ENCODE results near the gene GSDMA.
"Not testable (repeated sequence)": the region's sequence is repeated elsewhere in the genome, so short reads cannot be mapped to it uniquely, and the experiment has no call there.

Gene GSDMA

DNA sequence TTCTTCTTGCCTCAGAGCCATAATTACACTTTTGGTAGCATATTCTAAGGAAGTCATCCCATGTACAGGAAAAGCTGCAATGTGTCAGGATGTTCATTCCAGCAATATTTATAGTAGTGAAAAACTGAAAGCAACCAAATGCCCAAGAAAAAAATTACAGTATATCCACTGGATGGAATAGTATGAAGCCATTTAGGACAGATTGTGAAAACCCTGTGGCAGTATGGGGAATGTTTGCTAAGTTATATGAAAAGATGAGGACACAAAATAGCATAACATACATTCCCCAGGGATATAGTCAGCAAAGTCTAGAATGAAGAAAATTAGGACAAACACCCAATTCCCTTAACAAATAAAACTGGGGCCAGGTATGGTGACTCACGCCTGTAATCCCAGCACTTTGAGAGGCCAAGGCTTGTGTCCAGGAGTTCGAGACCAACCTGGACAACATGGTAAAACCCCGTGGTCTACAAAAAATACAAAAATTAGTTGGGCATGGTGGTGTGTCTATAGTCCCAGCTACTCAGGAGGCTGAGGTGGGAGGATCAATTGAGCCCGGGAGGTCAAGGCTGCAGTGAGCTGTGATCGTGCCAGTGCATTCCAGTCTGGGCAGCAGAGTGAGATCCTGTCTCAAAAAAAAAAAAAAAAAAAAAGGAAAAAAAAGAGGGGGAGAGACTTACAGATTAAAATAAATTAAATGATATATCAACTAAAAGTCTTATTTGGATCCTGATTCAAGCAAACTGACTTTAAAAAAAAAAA is 33.0 kb upstream of the GSDMA start:
- DNase-seq, result no peak

- no peak for DNase-seq
Observed at GRCh38 chr17:39933912-39934311, 28.9 kb upstream of the GSDMA start.

GRCh38 chr17:39934324-39934723 is 28.5 kb upstream of the GSDMA start:
- DNase-seq, result no peak

GRCh38 chr17:39935909-39936308 is 26.9 kb upstream of the GSDMA start:
- DNase-seq, result no peak

- peak; percentile 76 for DNase-seq
Observed at GRCh38 chr17:39937447-39937846, 25.4 kb upstream of the GSDMA start.

DNA sequence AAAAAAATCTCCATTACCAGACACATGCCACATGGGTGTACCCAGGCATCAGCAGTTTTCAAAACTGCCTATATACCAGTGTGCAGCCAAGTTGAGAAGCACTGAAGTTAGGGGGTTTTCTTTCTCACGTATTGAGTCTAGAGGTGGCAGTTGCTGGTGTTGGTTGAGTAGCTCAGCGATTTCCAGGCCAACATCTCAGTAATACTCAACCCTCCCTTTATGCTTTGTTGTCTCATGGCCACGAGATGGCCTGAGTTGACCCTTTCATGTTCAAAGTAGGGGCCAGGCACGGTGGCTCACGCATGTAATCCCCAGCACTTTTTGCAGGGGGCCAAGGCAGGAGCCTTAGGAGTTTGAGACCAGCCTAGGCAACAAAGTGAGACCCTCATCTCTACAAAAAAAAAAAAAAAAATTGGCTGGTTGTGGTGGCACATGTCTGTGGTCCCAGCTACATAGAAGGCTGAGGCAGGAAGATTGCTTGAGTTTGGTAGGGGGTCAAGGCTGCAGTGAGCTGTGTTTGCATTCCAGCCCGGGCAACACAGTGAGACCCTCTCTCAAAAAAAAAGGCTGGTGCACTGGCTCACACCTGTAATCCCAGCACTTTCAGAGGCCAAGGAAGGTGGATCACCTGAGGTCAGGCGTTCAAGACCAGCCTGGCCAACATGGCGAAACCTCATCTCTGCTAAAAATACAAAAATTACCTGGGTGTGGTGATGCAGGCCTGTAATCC is 24.5 kb upstream of the GSDMA start:
- no peak for DNase-seq

DNA sequence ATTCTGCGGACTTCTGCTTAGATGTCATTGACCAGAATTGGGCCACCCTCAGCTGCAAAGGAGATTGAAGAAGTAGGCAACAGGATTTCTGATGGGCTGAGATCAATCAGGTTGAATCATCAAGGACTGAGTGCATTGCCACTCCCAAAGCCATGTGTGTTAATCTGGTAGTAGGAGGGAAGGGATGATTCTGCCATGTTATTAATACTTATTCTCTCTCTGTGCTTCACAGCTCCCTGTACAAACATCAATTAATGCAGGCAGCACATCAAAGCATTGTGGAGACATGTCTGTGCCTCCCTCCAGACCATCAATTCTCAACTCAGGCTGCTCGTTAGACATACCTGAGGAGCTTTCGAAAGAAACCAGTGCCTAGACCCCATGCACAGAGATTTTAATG is 23.7 kb upstream of the GSDMA start:
- DNase-seq, result no peak

DNA sequence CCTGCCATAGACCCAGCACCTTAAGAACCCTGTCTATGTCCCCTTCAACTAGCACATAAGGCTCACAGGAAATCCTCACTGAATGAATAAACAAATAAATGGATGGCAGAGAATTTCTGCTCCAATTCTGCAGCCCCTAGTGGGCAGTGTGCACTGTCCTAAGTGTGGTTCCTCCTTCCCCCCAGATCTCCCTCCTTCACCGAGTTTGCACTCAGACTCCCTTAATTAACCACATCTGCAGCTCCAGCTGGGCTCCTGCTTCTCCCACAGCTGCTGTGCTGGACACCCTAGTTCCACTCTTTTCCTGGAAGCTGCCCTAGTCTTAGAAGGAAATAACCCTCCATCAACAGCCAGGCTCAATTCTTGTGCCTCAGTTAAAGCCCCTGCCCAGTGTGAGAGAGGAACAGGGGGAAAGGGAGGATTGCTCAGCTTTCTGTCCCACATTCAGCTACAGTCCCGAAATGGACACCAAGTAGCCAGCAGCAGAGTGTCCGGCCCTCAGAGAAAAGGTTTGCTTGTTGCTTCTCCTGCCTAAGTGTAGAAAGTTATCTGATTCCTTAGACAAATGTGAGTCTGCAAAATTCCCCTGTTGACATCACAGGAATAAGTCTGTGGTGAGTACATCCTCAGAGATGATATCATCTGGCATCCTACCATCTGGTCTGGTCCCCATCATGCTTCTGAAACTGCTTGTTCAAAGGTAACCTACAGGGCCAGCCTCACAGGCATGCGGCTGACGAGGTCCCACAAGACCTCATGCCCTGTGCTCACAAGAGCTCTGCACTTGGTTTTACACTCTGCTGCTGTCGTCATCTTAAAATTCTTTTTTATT is 23.0 kb upstream of the GSDMA start:
- DNase-seq, result peak; percentile 57

- DNase-seq, result no peak
Observed at GRCh38 chr17:39943702-39944392, 19.0 kb upstream of the GSDMA start.

DNA sequence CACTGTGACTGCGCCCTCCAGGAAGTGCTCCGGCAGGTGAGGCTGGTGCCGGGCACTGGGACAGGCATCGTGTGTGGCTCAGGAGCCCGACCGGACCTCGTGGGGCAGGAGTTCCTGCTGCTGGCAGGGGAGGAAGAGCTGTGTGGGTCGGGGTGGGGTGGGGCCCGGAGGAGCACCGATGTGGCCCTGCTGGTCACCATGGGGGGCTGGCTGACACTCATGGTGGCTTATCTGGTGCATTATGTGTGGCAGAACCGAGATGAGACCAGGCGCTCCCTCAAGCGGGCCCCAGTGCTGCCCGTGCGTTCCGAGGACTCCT is 18.5 kb upstream of the GSDMA start:
- DNase-seq, result no peak

GRCh38 chr17:39946551-39947330 is 16.1 kb upstream of the GSDMA start:
- DNase-seq, result no peak

DNA sequence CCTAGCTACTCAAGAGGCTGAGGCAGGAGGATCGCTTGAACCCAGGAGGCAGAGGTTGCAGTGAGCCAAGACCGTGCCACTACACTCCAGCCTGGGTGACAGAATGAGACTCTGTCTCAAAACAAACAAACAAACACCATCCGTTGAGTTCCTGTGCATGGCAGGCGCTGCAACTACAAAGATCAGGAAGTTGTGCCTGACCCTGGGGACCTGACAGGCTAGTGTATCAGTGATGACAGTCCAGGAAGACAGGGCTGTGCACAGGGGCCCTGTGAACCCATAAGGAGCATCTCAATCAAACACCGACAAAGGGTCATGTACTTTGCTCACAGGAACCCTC is 14.3 kb upstream of the GSDMA start:
- DNase-seq, result not testable (repeated sequence)

DNA sequence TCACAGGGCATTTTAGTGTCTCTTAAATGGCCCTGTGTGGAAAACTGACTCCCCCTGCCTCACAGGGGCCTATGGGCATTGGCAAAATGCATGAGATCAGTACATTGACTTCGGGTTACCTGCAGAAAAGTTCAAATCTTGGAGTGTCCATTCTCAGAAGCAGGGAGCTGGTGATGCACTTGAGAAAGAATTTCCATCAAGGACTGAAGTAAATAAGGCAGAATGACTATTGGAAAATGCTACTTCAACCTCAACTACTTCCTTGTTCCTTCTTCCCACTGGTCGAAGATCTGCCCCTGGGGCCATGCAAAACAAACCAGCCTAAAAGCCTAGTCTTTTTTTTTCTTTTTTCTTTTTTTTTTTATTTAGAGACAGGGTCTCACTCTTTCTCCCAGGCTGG is 13.8 kb upstream of the GSDMA start:
- DNase-seq, result no peak

- peak; percentile 48 for DNase-seq
Observed at GRCh38 chr17:39950871-39951348, 11.9 kb upstream of the GSDMA start.

DNA sequence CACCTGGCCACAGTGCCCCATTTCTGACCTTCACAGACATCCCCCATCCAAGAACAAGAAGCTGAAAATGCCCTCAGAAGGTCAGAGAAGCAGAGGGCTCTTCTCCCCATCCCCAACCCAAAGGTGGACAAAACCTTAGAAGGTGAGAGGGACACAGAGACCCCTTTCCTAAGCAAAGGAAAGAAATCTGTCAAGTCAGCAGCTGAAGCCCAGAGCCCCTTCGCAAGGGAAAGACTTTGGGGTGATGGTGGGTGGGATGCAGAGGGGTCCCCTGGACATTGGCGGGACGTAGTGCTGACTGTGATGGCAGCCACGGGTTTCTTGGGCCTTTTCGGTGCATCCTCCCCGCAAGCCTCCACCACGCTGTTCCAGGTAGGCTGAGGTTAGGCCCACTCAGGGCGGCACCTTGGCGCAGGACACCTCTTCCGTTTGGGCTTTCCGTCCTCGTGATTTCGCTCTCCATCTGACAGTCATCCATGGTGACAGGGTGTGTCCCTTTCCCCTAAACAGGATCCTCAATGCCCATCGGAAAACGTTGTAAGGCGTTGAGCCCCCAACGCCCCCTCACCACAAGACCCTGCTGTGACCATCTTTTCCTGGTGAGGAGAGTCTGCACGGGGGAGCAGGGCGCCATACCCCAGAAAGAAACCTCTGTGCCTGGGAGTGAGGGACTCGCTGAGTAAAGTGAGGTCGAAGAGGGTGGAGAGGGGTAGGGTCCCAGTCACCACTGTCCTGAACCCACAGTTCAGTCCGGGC is 10.7 kb upstream of the GSDMA start:
- DNase-seq, result no peak

DNA sequence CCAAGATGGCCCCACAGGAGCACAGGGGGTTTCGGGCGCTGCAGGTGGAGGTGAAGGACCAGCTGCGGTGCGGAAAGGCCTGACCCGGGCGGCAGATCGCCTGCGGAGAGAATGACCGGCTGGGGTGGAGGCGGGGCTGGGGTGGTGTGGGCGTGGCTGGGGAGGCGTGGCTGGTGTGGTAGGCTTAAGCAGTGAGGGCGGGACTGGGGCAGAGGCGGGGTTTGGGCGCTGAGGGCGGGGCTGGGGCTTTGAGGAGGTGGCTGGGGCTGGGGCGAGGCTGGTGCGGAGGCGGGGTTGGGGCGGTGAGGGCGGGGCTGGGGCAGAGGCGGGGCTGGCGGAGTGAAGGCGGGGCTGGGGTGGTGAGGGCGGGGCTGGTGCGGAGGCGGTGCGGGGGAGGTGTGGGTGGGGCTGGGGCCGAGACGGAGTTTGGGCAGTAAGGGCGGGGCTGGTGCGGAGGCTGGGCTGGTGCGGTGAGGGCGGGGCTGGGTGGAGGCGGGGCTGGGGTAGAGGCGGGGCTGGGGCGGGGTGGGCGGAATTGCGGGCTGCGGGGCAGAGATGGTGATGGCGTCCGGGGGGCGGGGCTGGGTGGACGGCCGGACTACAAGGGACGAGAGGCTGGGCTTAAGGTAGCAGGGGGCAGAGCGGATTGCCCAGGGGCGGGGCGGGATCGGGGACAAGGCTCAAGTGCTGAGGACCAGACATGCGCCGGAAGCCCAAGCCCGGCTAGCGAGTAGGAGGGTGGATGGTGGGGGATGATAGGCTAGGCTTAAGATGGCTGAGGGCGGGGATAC is 9.9 kb upstream of the GSDMA start:
- DNase-seq, result peak; percentile 97

- no peak for DNase-seq
Observed at GRCh38 chr17:39953471-39953888, 9.3 kb upstream of the GSDMA start.

- DNase-seq, result no peak
Observed at GRCh38 chr17:39954876-39955275, 7.9 kb upstream of the GSDMA start.

DNA sequence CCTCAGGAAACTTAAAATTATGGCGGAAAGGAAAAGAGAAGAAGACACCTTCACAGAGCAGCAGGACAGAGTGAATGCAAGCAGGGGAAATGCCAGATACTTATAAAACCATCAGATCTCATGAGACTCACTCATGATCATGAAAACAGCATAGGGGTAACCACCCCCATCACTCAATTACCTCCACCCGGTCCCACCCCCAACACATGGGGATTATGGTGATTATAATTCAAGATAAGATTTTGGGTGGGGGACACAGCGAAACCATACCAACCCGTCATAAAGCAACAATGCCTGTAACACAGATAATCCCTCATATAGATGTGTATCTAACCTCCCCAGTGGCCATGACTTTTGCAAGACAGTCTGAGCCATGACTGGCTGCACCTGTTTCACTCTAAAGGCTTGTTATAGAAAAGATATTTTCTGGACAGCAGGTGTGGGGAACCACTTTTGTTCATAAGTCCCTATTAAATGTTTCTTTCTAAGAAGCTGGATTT is 7.0 kb upstream of the GSDMA start:
- DNase-seq, result no peak

DNA sequence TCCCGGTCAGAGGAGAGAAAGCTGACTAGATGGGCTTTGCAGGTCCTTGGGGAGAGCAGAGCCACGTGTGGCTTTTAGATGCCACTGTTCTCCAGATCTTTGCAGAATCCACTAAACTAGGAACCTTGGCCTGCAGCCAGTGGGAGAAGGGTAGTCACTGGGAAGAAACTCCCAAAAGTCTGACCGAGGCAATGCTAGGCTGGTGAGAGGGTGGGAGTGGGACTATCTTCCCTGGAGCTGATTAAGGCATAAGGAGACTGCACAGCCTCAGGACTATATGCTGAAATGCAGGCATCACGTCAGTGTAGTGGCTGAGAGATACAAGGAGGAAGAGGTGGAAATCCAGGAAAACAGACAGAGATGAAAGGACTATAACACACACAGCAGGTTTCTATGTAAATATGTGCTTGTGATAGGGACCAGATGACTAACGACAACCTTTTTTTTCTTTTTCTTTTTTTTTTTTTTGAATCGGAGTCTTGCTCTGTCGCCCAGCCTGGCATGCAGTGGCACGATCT is 2.2 kb upstream of the GSDMA start:
- DNase-seq, result no peak

All from NCI-H2171 (cell line).